Mammary microvascular endothelial cell (primary cell): ENCODE measurements around the gene CATSPER1. TPM values are rescaled to one million over a fixed set of nuclear protein-coding genes. Genes with fewer than 3 reads are reported as not detected.

Experiments used
- total RNA-seq: library from RNA; depleted of rRNA; stranded (reverse); fragments of >200 nt; gene quantifications from 2 replicates; pipeline ENCODE4 v1.2.3, GENCODE V29; 2015

CATSPER1 gene
- 0.47 TPM in 1 of 2 replicates, not detected in the other for total RNA-seq

GRCh38 chr11:66026017-66026529 lies at the start of gene CATSPER1:
CATSPER1 (minus strand) TSS chr11:66026479; CDS start chr11:66026379, 100 bp downstream.

DNA sequence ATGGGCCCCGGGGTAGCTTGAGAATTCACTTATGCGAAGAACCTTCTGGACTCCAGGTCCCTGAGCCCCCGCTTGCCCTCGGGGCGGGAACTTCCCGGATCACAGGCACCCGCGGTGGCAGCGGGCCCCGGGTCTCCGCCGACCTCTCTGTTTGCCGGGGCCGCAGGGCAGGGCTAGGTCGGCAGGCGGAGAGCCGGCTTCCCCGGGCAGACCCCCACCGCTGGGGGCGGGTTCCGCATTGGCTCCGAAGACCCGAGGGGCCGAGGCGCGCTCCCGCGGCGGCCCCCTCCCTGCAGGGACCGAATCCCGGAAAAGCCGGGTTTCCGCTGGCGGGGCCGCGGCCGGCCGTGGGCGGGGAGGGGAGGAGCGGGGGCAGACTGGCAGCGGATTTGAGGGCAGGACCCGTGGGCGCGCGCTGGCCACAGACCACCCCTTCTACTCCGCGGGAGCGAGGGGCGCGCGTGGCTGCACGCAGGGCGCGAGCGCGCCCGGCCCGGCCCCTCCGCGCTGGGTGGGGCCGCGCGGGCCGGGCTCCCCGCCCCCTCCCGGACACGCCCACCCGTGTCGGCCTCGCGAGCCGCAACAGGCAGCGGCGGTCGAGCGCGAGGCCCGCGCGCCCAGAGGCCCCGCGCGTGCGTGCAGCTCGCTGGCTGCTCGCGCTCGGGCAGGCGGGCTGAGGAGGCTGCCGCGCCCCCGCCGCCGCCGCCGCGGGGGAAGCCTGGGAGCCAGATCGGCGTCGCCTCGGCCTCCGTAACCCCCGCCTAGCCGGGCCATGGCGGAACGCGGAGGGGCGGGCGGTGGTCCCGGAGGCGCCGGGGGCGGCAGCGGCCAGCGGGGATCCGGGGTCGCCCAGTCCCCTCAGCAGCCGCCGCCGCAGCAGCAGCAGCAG lies 43.7 kb upstream of the CATSPER1 start, which contains the start of gene PACS1:
Gene PACS1 (plus strand): TSS at position 558 of the 889 bp plus-strand sequence. CDS start 215 bp downstream, at position 773.

GRCh38 chr11:66051766-66052663 lies 25.7 kb upstream of the CATSPER1 start, which contains the start of gene SF3B2:
SF3B2 (plus strand) TSS chr11:66052364; CDS start chr11:66052385, 21 bp downstream.

GRCh38 chr11:66048547-66049323 lies 22.5 kb upstream of the CATSPER1 start, which contains the start of gene GAL3ST3:
GAL3ST3 (minus strand) TSS chr11:66049161; CDS start chr11:66045415, 3,746 bp downstream.

DNA sequence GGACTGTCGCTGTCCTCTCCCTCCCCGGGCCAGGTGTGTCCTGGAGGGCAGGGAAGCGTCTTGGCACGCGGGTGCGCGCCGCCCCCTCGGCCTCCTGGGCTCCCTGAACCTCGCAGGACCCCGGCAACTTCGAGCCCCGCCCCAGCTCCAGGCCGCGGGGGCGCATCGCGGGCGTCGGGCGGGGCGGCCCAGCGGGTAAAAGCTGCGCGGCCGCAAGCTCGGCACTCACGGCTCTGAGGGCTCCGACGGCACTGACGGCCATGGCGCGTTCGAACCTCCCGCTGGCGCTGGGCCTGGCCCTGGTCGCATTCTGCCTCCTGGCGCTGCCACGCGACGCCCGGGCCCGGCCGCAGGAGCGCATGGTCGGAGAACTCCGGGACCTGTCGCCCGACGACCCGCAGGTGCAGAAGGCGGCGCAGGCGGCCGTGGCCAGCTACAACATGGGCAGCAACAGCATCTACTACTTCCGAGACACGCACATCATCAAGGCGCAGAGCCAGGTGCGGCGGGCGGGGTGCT lies 14.4 kb downstream of the CATSPER1 start, which contains the start of gene CST6:
Gene CST6 (plus strand): TSS at position 224 of the 519 bp plus-strand sequence. CDS start 37 bp downstream, at position 261.

DNA sequence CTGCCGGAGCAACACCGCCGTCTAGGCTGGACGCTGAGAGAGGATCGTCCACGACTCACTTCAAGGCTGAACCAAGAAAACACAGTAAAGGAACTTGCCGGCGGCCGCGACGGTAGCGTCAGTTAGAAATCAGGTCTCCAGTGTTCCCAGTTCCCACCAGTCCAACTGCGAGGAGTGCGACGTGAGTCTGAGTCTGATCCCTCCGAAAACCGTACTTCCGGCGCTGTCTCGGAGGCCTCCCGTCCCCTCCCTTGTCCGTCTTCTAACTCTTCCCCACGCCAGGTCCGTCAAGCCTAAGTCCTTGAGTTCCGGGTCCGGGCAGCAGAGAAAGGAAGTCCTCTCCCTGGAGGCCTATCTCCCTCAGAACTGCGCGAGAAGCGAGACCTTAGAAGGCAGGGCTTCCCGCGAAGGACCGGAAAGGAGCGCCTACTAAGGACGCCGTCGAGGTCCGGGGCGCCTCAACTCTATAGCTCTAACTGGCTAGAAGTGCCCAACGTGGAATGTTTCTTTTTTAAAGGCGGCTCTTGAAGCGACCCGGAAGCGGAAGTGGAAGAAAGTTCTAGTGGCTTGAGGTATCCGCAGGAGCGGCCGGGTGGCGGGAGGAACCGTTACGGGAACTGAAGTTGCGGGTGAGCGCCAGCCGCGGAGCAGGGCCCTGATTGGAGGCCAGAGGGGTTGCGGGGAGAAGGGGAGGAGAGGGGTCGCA lies 24.2 kb downstream of the CATSPER1 start, which contains the start of the genes BANF1 and EIF1AD:
Gene BANF1 (plus strand): TSS at position 562 of the 706 bp plus-strand sequence. CDS start 748 bp downstream, outside the sequence.
Gene EIF1AD (minus strand): TSS at position 216 of the 706 bp plus-strand sequence. CDS start 1,768 bp downstream, outside the sequence.

Other genes with a start within 250 kb of the CATSPER1 start
- 10.8 and 11.3 TPM in 2 replicates for gene AP5B1, start 245.5 kb downstream of the CATSPER1 start, total RNA-seq
- gene OVOL1, start 239.4 kb downstream of the CATSPER1 start, total RNA-seq: not detected in 2 replicates
- not detected in 2 replicates for gene SNX32, start 192.5 kb downstream of the CATSPER1 start, total RNA-seq
- 2,226 and 2,249 TPM in 2 replicates for gene CFL1, start 168.3 kb downstream of the CATSPER1 start, total RNA-seq
- gene MUS81, start 166.0 kb downstream of the CATSPER1 start, total RNA-seq: 35.0 and 40.1 TPM in 2 replicates
- 29.5 and 33.7 TPM in 2 replicates for gene EFEMP2, start 153.7 kb downstream of the CATSPER1 start, total RNA-seq
- 0.20 TPM in 1 of 2 replicates, not detected in the other for gene CTSW, start 146.6 kb downstream of the CATSPER1 start, total RNA-seq
- gene FIBP, start 138.0 kb downstream of the CATSPER1 start, total RNA-seq: 95.7 and 125 TPM in 2 replicates
- 258 and 273 TPM in 2 replicates for gene CCDC85B, start 135.8 kb downstream of the CATSPER1 start, total RNA-seq
- gene FOSL1, start 126.1 kb downstream of the CATSPER1 start, total RNA-seq: 125 and 127 TPM in 2 replicates
- 18.9 and 19.7 TPM in 2 replicates for gene C11orf68, start 107.4 kb downstream of the CATSPER1 start, total RNA-seq
- 209 and 235 TPM in 2 replicates for gene DRAP1, start 107.1 kb downstream of the CATSPER1 start, total RNA-seq
- not detected in 2 replicates for gene TSGA10IP, start 81.0 kb downstream of the CATSPER1 start, total RNA-seq
- gene SART1, start 64.7 kb downstream of the CATSPER1 start, total RNA-seq: 32.7 and 43.3 TPM in 2 replicates
- gene EIF1AD, start 24.3 kb downstream of the CATSPER1 start, total RNA-seq: 27.2 and 38.1 TPM in 2 replicates
- gene BANF1, start 24.0 kb downstream of the CATSPER1 start, total RNA-seq: 109 and 139 TPM in 2 replicates
- gene CST6, start 14.5 kb downstream of the CATSPER1 start, total RNA-seq: 0.20 and 0.25 TPM in 2 replicates
- not detected in 2 replicates for gene GAL3ST3, start 22.7 kb upstream of the CATSPER1 start, total RNA-seq
- 130 and 155 TPM in 2 replicates for gene SF3B2, start 25.9 kb upstream of the CATSPER1 start, total RNA-seq
- gene PACS1, start 43.8 kb upstream of the CATSPER1 start, total RNA-seq: 18.0 and 19.3 TPM in 2 replicates
- gene KLC2, start 231.2 kb upstream of the CATSPER1 start, total RNA-seq: 15.7 and 17.4 TPM in 2 replicates
- 170 and 183 TPM in 2 replicates for gene RAB1B, start 242.2 kb upstream of the CATSPER1 start, total RNA-seq